ENCODE measurements around the gene YBEY. TPM values are rescaled to one million over a fixed set of nuclear protein-coding genes. Genes with fewer than 3 reads are reported as not detected.
A peak's percentile ranks its signal among the peaks of the same experiment; 100 is the strongest.

The YBEY gene
- total RNA-seq, 1 donor from 2014 or later = 16.2 TPM

DNA sequence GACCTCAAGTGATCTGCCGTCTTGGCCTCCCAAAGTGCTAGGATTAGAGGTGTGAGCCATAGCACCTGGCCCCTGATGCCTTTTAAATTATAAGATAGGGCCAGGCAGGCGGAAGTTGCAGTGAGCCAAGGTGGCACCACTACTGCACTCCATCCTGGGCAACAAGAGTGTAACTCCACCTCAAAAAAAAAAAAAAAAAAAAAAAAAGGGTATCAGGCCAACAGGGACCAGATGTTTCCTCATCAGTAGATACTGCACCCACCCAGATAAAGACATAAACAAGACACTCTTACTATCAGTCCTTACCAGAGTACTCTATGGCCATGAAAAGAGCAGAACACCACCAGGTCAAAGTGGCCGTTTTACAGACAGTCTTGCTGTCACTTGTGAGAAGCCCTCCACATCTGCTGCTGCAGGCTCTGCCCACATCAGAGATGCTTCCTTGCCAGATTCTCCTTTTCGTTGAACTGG, 34.2 kb downstream of the YBEY start:
- Mint-ChIP-seq H3K4me3 (peak overlapping the region; percentile 63), H3K27me3 (no peaks in the 10 kb centered on the region), H3K36me3 (ENCODE audit: low read depth) (peaks cover 22% of the 10 kb centered on the region), H3K9me3 (no peaks in the 10 kb centered on the region), H3K4me1 (peaks cover 20% of the 10 kb centered on the region), H3K27ac (peak overlapping the region; percentile 60)
- DNase-seq = no peak
- intact Hi-C loops (cut with micrococcal nuclease) = loop anchor here (5.0 kb wide), 3 partner anchors 47 to 503 kb away; no protein-coding TSS in a partner anchor

DNA sequence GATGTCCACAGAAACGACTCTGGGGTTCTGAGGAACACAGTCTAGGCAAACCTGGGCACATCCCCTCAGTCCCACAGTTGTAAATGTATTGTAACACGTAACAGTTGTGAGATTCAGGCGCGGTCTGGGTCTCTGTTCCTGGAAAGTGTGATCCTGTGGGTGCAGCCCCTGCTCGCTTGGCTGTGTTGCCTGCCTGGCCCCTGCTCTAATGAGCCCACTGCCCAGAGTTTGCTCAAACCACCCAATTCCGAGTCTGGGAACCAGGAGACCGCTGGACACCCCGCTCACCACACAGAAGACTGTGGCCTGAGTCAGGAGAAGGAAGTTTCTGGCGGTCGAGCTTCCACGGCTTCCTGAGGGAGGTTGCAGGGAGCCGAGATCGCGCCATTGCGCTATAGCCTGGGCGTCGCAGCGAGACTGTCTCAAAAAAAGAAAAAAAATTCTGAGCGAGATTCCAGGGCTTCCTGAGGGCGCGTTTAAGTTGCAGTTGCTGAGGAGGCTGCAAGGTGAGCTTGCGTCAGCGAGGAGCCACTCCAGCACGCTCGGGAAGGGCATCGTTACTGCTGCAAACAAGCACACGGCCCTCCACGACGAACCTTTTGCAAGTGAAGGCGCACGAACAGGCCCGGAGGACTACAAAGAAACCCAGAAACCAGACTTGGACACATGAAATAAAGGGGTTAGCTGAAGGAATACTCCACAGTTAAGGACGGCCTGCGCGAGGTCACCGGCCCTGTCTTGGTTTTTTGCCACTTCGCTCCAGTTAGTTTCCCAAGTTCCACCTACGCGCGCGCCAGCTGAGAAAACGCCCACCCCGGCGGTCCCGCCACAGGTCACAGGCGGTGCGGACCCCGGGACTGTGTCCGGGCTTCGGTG, 36.4 kb downstream of the YBEY start:
- Mint-ChIP-seq H3K27ac (peak overlapping the region; percentile 99), H3K9me3 (no peaks in the 10 kb centered on the region), H3K27me3 (no peaks in the 10 kb centered on the region), H3K4me1 (peaks cover 32% of the 10 kb centered on the region), H3K36me3 (ENCODE audit: low read depth) (peaks cover 32% of the 10 kb centered on the region), H3K4me3 (peak overlapping the region; percentile 97)
- DNase-seq = peak; percentile 76
- intact Hi-C loops (cut with micrococcal nuclease) = loop anchor here (2.0 to 5.0 kb wide), 4 partner anchors 36 to 505 kb away; partner anchors contain the start of gene YBEY

- no peaks in the 10 kb centered on the region for H3K9me3 Mint-ChIP-seq
- no peaks in the 10 kb centered on the region for H3K27me3 Mint-ChIP-seq
- H3K27ac Mint-ChIP-seq = peak overlapping the region; percentile 99
- peaks cover 32% of the 10 kb centered on the region for H3K4me1 Mint-ChIP-seq
- DNase-seq = no peak
- intact Hi-C loops (cut with micrococcal nuclease) = loop anchor here (2.0 to 5.0 kb wide), 4 partner anchors 36 to 506 kb away; partner anchors contain the start of gene YBEY
- peaks cover 35% of the 10 kb centered on the region for H3K36me3 Mint-ChIP-seq (ENCODE audit: low read depth)
- peak overlapping the region; percentile 97 for H3K4me3 Mint-ChIP-seq
Observed at GRCh38 chr21:46323227-46323709, 37.1 kb downstream of the YBEY start.

DNA sequence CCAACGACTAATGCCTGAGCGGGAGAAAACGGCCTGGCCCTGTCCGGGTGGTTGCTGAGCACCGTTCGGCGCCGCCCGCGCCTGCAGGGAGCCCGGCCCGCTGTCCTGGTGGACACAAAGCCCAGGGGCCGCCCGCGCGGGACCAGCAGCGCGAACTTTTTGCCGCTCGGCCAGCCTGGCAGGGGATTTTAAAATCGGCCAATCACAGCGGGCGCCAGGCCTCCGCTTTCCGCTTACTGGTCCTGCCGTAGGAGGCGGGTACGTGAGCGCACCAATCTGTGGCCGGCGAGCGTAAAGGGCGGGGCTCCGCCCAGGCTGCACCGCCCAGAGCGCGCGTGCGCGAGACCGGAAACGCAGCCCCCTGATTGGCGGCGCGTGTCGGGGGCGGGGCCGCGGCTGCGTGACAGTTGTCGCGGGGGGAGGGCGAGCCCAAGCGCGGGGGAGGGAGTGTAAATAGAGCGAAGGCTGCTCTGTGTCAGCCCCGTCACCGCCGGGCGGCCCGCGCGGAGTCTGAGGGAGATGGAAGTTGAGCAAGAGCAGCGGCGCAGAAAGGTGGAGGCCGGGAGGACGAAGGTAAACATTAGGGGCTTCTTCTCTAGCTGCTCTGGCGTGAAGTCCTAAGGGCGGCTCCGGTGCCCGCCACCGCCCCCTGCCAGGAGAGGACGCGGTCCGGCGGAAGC, 37.7 kb downstream of the YBEY start, which contains the start of the genes C21orf58 and PCNT:
C21orf58 (minus strand) TSS at position 161 of the 680 bp plus-strand sequence. CDS start 1,132 bp downstream, outside the sequence.
PCNT (plus strand) TSS at position 447 of the 680 bp plus-strand sequence; CDS start at position 520, 73 bp downstream.
- Mint-ChIP-seq H3K27me3 (no peaks in the 10 kb centered on the region), H3K9me3 (no peaks in the 10 kb centered on the region), H3K27ac (peak within 1 kb of the TSS; percentile 99), H3K36me3 (ENCODE audit: low read depth) (peaks cover 38% of the 10 kb centered on the region), H3K4me3 (peak within 1 kb of the TSS; percentile 97), H3K4me1 (peaks cover 32% of the 10 kb centered on the region)
- DNase-seq = peak; percentile 100
- intact Hi-C loops (cut with micrococcal nuclease) = loop anchor here (1.0 to 5.0 kb wide), 6 partner anchors 37 to 507 kb away; partner anchors contain the start of genes DIP2A, LSS and YBEY

DNA sequence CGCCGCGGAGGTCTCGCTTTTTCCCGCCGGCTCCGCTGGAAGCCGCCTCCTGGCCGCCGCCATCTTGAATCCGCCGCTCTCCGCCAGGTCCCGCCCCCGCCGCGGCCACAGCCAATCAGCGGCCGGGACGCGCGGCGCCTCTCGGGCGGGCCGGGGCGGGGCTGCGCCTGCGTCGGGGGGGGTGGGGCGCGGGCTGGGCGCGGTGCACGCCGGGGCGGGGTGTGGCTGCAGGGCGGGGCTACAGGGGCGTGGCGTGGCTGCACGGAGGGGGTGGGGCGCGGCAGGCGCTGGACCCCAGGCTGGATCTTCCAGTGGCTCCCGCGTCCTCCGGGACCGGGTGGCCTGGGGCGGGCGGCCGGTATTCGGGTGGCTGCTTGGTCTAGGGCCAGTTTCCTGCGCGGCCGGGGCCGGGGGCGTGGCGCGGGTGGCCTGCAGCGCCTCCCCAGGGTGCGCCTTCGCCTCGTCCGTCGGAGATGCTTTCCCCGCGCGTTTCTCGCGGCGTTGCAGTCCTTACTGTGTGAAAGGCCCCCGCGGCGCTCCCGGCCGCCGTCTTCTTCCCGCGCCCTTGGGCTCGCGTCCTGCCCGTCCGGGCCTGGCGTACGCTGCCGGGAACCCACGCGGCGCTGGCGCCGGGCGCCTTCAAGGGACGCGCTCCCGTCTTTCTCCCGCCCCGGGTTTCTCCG, 38.4 kb downstream of the YBEY start:
- intact Hi-C loops (cut with micrococcal nuclease) = loop anchor here (1.0 to 5.0 kb wide), 5 partner anchors 43 to 507 kb away; partner anchors contain the start of genes DIP2A and LSS
- peak; percentile 96 for DNase-seq
- H3K4me1 Mint-ChIP-seq = peaks cover 35% of the 10 kb centered on the region
- peaks cover 43% of the 10 kb centered on the region for H3K36me3 Mint-ChIP-seq (ENCODE audit: low read depth)
- H3K4me3 Mint-ChIP-seq = peak overlapping the region; percentile 97
- H3K27ac Mint-ChIP-seq = peak overlapping the region; percentile 86
- no peaks in the 10 kb centered on the region for H3K9me3 Mint-ChIP-seq
- H3K27me3 Mint-ChIP-seq = no peaks in the 10 kb centered on the region

- peaks cover 35% of the 10 kb centered on the region for H3K4me1 Mint-ChIP-seq
- peak overlapping the region; percentile 97 for H3K4me3 Mint-ChIP-seq
- H3K36me3 Mint-ChIP-seq (ENCODE audit: low read depth) = peaks cover 46% of the 10 kb centered on the region
- no peaks in the 10 kb centered on the region for H3K27me3 Mint-ChIP-seq
- DNase-seq = peak; percentile 85
- no peaks in the 10 kb centered on the region for H3K9me3 Mint-ChIP-seq
- intact Hi-C loops (cut with micrococcal nuclease) = loop anchor here (2.0 kb wide), 1 partner anchor 134 kb away; the partner anchor contains the start of gene DIP2A
- peak overlapping the region; percentile 86 for H3K27ac Mint-ChIP-seq
Observed at GRCh38 chr21:46325073-46325912, 39.2 kb downstream of the YBEY start.

DNA sequence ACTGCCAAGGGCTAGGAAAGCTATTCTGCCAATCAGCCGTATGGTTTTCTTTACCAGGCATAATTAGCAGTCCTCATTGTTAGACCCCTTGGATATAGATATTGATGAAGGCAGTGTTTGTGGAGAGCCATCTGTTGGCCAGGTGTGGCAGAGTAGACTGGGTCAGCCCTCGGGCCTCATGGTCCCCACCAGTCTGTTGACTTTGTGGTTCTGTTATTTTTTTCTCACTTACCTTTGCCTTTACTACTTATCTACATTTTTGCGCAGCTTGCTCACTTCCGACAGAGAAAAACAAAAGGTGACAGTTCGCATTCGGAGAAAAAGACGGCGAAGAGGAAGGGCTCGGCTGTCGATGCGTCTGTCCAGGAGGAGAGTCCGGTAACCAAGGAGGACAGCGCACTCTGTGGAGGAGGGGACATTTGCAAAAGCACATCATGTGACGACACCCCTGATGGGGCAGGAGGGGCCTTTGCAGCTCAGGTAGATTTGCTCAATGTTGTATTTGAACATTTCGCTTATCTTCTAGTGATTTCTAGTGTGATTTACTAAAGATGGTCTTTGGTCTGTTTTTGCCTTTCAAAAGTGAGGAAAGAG, 40.1 kb downstream of the YBEY start:
- peaks cover 30% of the 10 kb centered on the region for H3K4me1 Mint-ChIP-seq
- intact Hi-C loops (cut with micrococcal nuclease) = no loop called here
- peaks cover 46% of the 10 kb centered on the region for H3K36me3 Mint-ChIP-seq (ENCODE audit: low read depth)
- H3K27ac Mint-ChIP-seq = no peak overlapping the region
- H3K4me3 Mint-ChIP-seq = peak overlapping the region; percentile 97
- DNase-seq = no peak
- H3K9me3 Mint-ChIP-seq = no peaks in the 10 kb centered on the region
- no peaks in the 10 kb centered on the region for H3K27me3 Mint-ChIP-seq

- Mint-ChIP-seq H3K27ac (no peak overlapping the region), H3K4me3 (no peak overlapping the region), H3K9me3 (no peaks in the 10 kb centered on the region), H3K4me1 (peaks cover 20% of the 10 kb centered on the region), H3K36me3 (ENCODE audit: low read depth) (peaks cover 43% of the 10 kb centered on the region), H3K27me3 (no peaks in the 10 kb centered on the region)
- no peak for DNase-seq
- intact Hi-C loops (cut with micrococcal nuclease) = no loop called here
Observed at GRCh38 chr21:46327711-46328110, 41.6 kb downstream of the YBEY start.

GRCh38 chr21:46328151-46328550, 42.0 kb downstream of the YBEY start:
- Mint-ChIP-seq H3K27ac (no peak overlapping the region), H3K27me3 (no peaks in the 10 kb centered on the region), H3K4me3 (no peak overlapping the region), H3K4me1 (peaks cover 20% of the 10 kb centered on the region), H3K36me3 (ENCODE audit: low read depth) (peaks cover 41% of the 10 kb centered on the region), H3K9me3 (no peaks in the 10 kb centered on the region)
- DNase-seq = no peak
- intact Hi-C loops (cut with micrococcal nuclease) = no loop called here

DNA sequence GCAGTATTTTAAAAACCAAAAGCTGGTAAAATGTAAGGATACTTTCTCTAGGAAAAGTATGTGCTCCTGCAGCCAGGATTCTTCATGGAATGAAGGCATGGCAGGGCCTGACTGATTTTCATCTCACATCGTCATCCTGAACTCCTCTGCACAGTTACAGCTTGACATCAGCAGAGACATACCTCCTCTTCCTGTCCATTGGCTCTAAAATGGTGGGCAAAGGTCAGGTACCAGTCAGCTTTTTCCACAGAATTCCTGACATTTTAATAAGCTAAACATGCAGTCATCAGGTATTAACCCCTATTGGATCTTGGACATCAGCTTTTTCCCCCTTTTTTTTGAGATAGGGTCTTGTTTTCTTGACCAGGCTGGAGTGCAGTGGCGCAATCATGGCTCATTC, 43.7 kb downstream of the YBEY start:
- Mint-ChIP-seq H3K9me3 (no peaks in the 10 kb centered on the region), H3K27ac (no peak overlapping the region), H3K4me1 (peaks cover 20% of the 10 kb centered on the region), H3K4me3 (no peak overlapping the region), H3K36me3 (ENCODE audit: low read depth) (peaks cover 39% of the 10 kb centered on the region), H3K27me3 (no peaks in the 10 kb centered on the region)
- DNase-seq = no peak
- intact Hi-C loops (cut with micrococcal nuclease) = no loop called here

- Mint-ChIP-seq H3K4me1 (peaks cover 3% of the 10 kb centered on the region), H3K4me3 (no peak overlapping the region), H3K36me3 (ENCODE audit: low read depth) (peaks cover 48% of the 10 kb centered on the region), H3K9me3 (no peaks in the 10 kb centered on the region), H3K27me3 (no peaks in the 10 kb centered on the region), H3K27ac (peak overlapping the region; percentile 1)
- intact Hi-C loops (cut with micrococcal nuclease) = no loop called here
- no peak for DNase-seq
Observed at GRCh38 chr21:46334351-46335140, 48.4 kb downstream of the YBEY start.
